Calu3 (cell line): Measurements from ENCODE around the gene SREBF2. TPM values are rescaled to one million over a fixed set of nuclear protein-coding genes. Genes with fewer than 3 reads are reported as not detected.

ENCODE experiments used
- BruUV-seq: library from RNA; stranded (reverse); fragments of 400-500 nt; replicated peaks from 2 replicates; lab custom pipeline; 2021; lab: Mats Ljungman, UMichigan
- CTCF ChIA-PET: fragments of 300-600 bp; sonication (Branson Sonifier 250); formaldehyde crosslinking; loops from one replicate; lab custom pipeline; 2022; ENCODE audit warnings: antibody characterized with exemption; lab: Charles Lee
- DNase-seq: peaks from one replicate; pipeline ENCODE4 v3.0.0; 2022
- H3K27ac Mint-ChIP-seq: one replicate; pipeline ENCODE4 v1.8.0; 2022; ENCODE audit warnings: mixed read lengths; ENCODE audit not compliant: unreplicated experiment
- H3K27me3 Mint-ChIP-seq: one replicate; pipeline ENCODE4 v1.8.0; 2022; ENCODE audit warnings: mixed read lengths; ENCODE audit not compliant: unreplicated experiment
- H3K36me3 Mint-ChIP-seq: one replicate; pipeline ENCODE4 v1.8.0; 2022; ENCODE audit warnings: mild to moderate bottlenecking, moderate library complexity, mixed read lengths; ENCODE audit not compliant: insufficient read depth, unreplicated experiment
- H3K4me1 Mint-ChIP-seq: one replicate; pipeline ENCODE4 v1.8.0; 2022; ENCODE audit warnings: mild to moderate bottlenecking, low read depth, mixed read lengths; ENCODE audit not compliant: unreplicated experiment
- H3K4me3 Mint-ChIP-seq: one replicate; pipeline ENCODE4 v1.8.0; 2022; ENCODE audit warnings: mild to moderate bottlenecking, low read depth, moderate library complexity, mixed read lengths; ENCODE audit not compliant: unreplicated experiment
- H3K9me3 Mint-ChIP-seq: one replicate; pipeline ENCODE4 v1.8.0; 2022; ENCODE audit warnings: low read depth, mixed read lengths; ENCODE audit not compliant: unreplicated experiment
- intact Hi-C: fragments of 100-400 bp; cut with micrococcal nuclease; formaldehyde crosslinking; loops from one replicate; pipeline ENCODE4 v1.10.0; 2022; ENCODE audit not compliant: unreplicated experiment
- microRNA-seq: library from miRNA; unstranded; fragments of <30 nt; microRNA quantifications from one replicate; pipeline ENCODE4 v1.2.0, GENCODE V29; 2022
- total RNA-seq: library from RNA; stranded (reverse); gene quantifications from 2 replicates; pipeline ENCODE4 v1.2.3, GENCODE V29; 2022
- TF ChIP-seq, protein P1 (sequence below): fragments of 200-600 bp; IDR thresholded peaks from one replicate; pipeline ENCODE4 v1.8.0; 2022; ENCODE audit warnings: antibody characterized with exemption; ENCODE audit not compliant: unreplicated experiment

The SREBF2 gene
- total RNA-seq, 1 experiment from 2014 or later = 159 TPM

DNA sequence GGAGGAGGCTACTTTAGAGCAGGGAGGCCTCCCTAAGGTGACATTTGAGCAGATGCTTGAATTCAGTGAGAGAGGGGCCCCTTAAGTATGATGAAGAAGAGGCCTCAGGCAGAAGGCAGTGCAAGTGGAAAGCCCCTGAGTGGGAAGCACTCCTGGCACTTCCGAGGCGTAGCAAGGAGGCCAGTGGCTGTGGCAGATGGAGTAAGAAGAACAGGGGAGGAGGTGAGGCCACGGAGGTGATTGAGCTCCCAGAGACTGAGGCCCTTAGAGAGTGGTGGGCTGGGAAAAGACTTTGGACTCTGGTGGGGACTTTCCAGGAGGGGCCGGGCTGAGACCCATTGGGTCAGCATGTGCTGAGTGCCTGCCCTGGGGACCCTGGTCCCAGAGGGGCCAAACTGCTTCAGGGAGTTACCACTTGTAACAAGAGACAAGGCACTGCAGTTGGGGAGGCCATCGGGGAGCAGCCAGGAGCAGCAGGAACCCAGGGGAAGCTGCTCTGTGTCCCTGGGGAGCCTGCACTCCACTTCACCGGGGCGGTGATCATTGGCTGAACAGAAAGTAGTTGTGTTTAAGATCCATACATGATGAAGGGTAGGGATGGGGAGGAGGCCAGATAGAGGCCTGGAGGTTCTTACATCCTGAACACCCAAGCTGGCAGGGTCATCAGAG, 116.5 kb downstream of the SREBF2 start:
- CTCF ChIA-PET = interaction anchor here (0.6 kb wide), 1 partner anchor 328 kb away, joined by 4 read pairs; the partner anchor contains the start of gene XRCC6
- intact Hi-C loops = loop anchor here (5.0 kb wide), 1 partner anchor 123 kb away; the partner anchor contains the start of genes NAGA and PHETA2
- Mint-ChIP-seq H3K27me3 (no peaks in the 10 kb centered on the region), H3K4me3 (no peak overlapping the region), H3K27ac (no peak overlapping the region), H3K4me1 (peaks cover 39% of the 10 kb centered on the region), H3K9me3 (no peaks in the 10 kb centered on the region), H3K36me3 (peaks cover 36% of the 10 kb centered on the region)
- BruUV-seq = no TSS peak
- TF ChIP-seq, protein P1, sequence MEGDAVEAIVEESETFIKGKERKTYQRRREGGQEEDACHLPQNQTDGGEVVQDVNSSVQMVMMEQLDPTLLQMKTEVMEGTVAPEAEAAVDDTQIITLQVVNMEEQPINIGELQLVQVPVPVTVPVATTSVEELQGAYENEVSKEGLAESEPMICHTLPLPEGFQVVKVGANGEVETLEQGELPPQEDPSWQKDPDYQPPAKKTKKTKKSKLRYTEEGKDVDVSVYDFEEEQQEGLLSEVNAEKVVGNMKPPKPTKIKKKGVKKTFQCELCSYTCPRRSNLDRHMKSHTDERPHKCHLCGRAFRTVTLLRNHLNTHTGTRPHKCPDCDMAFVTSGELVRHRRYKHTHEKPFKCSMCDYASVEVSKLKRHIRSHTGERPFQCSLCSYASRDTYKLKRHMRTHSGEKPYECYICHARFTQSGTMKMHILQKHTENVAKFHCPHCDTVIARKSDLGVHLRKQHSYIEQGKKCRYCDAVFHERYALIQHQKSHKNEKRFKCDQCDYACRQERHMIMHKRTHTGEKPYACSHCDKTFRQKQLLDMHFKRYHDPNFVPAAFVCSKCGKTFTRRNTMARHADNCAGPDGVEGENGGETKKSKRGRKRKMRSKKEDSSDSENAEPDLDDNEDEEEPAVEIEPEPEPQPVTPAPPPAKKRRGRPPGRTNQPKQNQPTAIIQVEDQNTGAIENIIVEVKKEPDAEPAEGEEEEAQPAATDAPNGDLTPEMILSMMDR = no peak
- DNase-seq = no peak

DNA sequence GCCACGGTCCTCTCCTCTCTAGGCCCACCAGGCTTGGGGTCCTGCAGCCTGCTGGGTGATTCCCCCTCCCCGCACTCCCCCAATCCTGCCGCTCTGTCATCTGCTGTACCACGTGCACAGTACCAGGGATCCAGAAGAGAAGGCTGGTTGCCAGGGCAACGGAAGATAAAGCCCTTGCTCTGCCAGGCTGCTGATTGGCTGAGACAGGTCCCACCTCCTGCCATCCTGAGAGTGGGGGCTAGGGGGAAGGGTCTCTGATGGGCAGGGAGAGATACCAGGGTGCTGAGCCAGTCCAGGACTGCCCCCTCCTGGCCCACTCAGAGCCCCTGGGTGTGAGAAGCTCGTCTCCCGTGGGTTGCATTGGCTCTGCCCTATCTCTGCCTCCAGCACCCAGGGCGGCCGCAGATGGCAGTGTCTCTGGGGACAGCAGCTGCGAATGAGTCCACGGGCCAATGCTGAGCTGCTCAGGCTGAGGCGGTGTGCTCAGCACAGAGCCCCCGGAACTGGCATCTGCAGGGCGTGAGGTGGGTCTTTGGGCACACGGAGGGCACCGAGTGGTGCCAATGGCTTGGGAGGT, 119.1 kb downstream of the SREBF2 start, which contains the start of gene SMIM45:
Gene SMIM45 (plus strand): TSS at position 253 of the 577 bp plus-strand sequence.
- CTCF ChIA-PET = interaction anchor here (0.5 kb wide), 2 partner anchors 28 to 100 kb away, joined by 3 to 6 read pairs; no protein-coding TSS in a partner anchor
- no TSS peak for BruUV-seq

DNA sequence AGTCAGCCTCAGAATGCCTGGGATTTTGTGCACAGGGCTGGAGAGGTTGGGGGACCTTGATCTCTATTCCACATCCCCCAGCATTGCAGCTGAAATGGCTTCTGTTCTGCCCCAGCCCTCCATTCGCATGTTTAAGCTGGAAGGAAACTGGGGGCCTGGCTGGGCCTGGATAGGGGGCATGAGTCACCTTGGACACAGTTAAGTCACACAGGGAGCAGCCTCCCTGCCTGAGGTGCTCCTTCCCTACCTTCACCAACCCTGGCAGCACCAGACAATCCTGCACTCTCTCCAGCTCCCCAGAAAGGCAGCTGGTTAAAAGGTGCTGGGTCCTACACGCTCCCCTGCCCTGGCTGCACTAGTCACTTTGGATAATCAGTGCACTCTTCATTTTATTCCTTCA, 119.8 kb downstream of the SREBF2 start:
- DNase-seq = no peak
- CTCF ChIA-PET = interaction anchor here (0.5 kb wide), 1 partner anchor 27 kb away, joined by 6 read pairs; no protein-coding TSS in a partner anchor
- TF ChIP-seq, protein P1 = no peak
- no TSS peak for BruUV-seq
- H3K9me3 Mint-ChIP-seq = no peaks in the 10 kb centered on the region
- H3K27me3 Mint-ChIP-seq = no peaks in the 10 kb centered on the region
- H3K36me3 Mint-ChIP-seq = peaks cover 8% of the 10 kb centered on the region
- H3K4me3 Mint-ChIP-seq = no peak overlapping the region
- peaks cover 26% of the 10 kb centered on the region for H3K4me1 Mint-ChIP-seq
- H3K27ac Mint-ChIP-seq = no peak overlapping the region
- intact Hi-C loops = no loop called here

More for the DNA sequence above, 119.1 kb downstream of the SREBF2 start, which contains the start of gene SMIM45:
- intact Hi-C loops = no loop called here
- Mint-ChIP-seq H3K36me3 (peaks cover 15% of the 10 kb centered on the region), H3K27ac (no peak within 1 kb of the TSS), H3K4me3 (no peak within 1 kb of the TSS), H3K27me3 (no peaks in the 10 kb centered on the region), H3K4me1 (peaks cover 22% of the 10 kb centered on the region), H3K9me3 (no peaks in the 10 kb centered on the region)
- TF ChIP-seq, protein P1 = no peak
- DNase-seq = no peak

Small RNAs within 50 kb of the gene (microRNA-seq; reads per million reads assigned to microRNA genes)
- 65.4 reads per million, percentile 59 among the genes with 10 or more reads in this experiment for gene MIR33A

Other genes with a start within 250 kb of the SREBF2 start
- gene PMM1, start 243.3 kb upstream of the SREBF2 start, total RNA-seq = 18.0 and 20.6 TPM in 2 replicates
- 63.7 and 64.5 TPM in 2 replicates for gene DESI1, start 212.1 kb upstream of the SREBF2 start, total RNA-seq
- gene XRCC6, start 211.8 kb upstream of the SREBF2 start, total RNA-seq = 369 and 401 TPM in 2 replicates
- 205 and 213 TPM in 2 replicates for gene SNU13, start 144.2 kb upstream of the SREBF2 start, total RNA-seq
- 0.68 and 0.83 TPM in 2 replicates for gene MEI1, start 133.6 kb upstream of the SREBF2 start, total RNA-seq
- 18.4 and 20.1 TPM in 2 replicates for gene CCDC134, start 32.4 kb upstream of the SREBF2 start, total RNA-seq
- not detected in 2 replicates for gene SHISA8, start 82.0 kb downstream of the SREBF2 start, total RNA-seq
- gene TNFRSF13C, start 93.7 kb downstream of the SREBF2 start, total RNA-seq = 1.4 and 1.5 TPM in 2 replicates
- 46.7 and 69.3 TPM in 2 replicates for gene CENPM, start 114.0 kb downstream of the SREBF2 start, total RNA-seq
- 3.2 and 3.4 TPM in 2 replicates for gene SEPTIN3, start 136.3 kb downstream of the SREBF2 start, total RNA-seq
- 2.8 and 3.7 TPM in 2 replicates for gene WBP2NL, start 165.7 kb downstream of the SREBF2 start, total RNA-seq
- gene NAGA, start 237.7 kb downstream of the SREBF2 start, total RNA-seq = 24.3 and 27.2 TPM in 2 replicates
- gene PHETA2, start 241.1 kb downstream of the SREBF2 start, total RNA-seq = 1.3 and 1.5 TPM in 2 replicates
- 60.8 and 65.5 TPM in 2 replicates for gene SMDT1, start 246.6 kb downstream of the SREBF2 start, total RNA-seq